Stomach (tissue), 4 donors: ENCODE results near the gene CEP41.

Experiments
- CTCF ChIP-seq, 7 experiments: fragments of 450-650 bp in 4 of 7; fragments of 200-600 bp in 3 of 7; sonication (generic) in 3 of 7; IDR thresholded peaks; one replicate each; pipeline ENCODE4 v1.5.1; 2016 to 2019; ENCODE audit warnings: antibody characterized with exemption in 7 of 7, control low read depth in 2 of 7, mild to moderate bottlenecking in 1 of 7
- POLR2A ChIP-seq, 4 donors: fragments of 450-650 bp; IDR thresholded peaks; one replicate each; pipeline ENCODE4 v1.6.1; 2016; ENCODE audit warnings: antibody characterized with exemption in 4 of 4, control low read depth in 2 of 4, mild to moderate bottlenecking in 1 of 4, moderate library complexity in 1 of 4

DNA sequence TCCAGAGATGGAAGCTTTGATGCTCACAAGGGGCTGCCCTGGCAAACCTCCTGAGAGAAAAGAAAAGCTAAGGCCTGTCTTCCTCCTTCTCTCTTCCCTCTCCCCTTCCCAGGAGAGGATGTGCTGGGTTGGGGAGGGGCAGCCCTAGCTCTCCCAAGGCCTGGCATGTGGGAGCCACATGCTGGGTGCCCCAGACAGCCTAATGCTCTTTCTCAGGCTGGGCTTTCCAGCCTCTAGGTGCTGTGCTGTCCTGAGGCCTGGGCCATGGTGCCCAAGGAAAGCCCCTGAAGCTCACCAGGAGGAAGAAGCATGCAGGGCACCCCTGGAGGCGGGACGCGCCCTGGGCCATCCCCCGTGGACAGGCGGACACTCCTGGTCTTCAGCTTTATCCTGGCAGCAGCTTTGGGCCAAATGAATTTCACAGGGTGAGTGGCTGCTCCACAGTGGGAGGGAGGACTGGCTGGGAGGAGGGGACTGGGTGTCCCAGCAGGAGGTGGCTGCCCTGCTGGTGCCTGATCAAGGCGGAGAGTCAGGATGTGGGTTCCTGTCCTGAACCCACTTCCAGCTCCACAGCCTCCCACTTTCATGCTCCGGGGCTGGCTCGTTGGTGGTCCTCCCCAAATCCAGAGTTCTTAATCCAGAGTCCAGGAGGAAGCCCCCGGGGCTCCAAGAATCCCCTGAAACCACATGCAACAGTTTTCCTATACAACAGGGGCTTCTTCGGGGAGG lies 94.5 kb downstream of the CEP41 start:
- no peak for TF ChIP-seq POLR2A (IDR thresholded peaks at IDR 0.05)
- TF ChIP-seq CTCF (IDR thresholded peaks at IDR 0.05): no peak
